Fibroblast of skin of right quadriceps (primary cell): ENCODE results near the gene RAP2C.

Experiments used
- DNase-seq: peaks from one replicate; pipeline ENCODE4 v3.0.0-alpha.2; 2013

RAP2C gene

GRCh38 chrX:132219343-132219768 lies at the start of gene RAP2C:
RAP2C (minus strand) TSS chrX:132219447; CDS start chrX:132217268, 2,179 bp downstream.
- peak; percentile 52 for DNase-seq

- DNase-seq = no peak
Observed at GRCh38 chrX:132267392-132267791, 48.1 kb upstream of the RAP2C start.

- DNase-seq = peak; percentile 51
Observed at GRCh38 chrX:132266583-132267355, 47.5 kb upstream of the RAP2C start.

- DNase-seq = no peak
Observed at GRCh38 chrX:132263127-132263526, 43.9 kb upstream of the RAP2C start.

GRCh38 chrX:132258509-132258908 lies 39.3 kb upstream of the RAP2C start:
- DNase-seq = no peak

- DNase-seq = peak; percentile 14
Observed at GRCh38 chrX:132257116-132257515, 37.9 kb upstream of the RAP2C start.

- DNase-seq = no peak
Observed at GRCh38 chrX:132236121-132236520, 16.9 kb upstream of the RAP2C start.

- DNase-seq = no peak
Observed at GRCh38 chrX:132235488-132235887, 16.2 kb upstream of the RAP2C start.

- no peak for DNase-seq
Observed at GRCh38 chrX:132231587-132231986, 12.3 kb upstream of the RAP2C start.

- peak; percentile 13 for DNase-seq
Observed at GRCh38 chrX:132227383-132228112, 8.3 kb upstream of the RAP2C start.

GRCh38 chrX:132226169-132226568 lies 6.9 kb upstream of the RAP2C start:
- DNase-seq = no peak

GRCh38 chrX:132218100-132218812 lies 991 bp downstream of the RAP2C start:
- peak; percentile 86 for DNase-seq

GRCh38 chrX:132217203-132218073 lies 1.8 kb downstream of the RAP2C start:
- peak; percentile 84 for DNase-seq

GRCh38 chrX:132216806-132217202 lies 2.4 kb downstream of the RAP2C start:
- peak; percentile 17 for DNase-seq

- peak; percentile 7 for DNase-seq
Observed at GRCh38 chrX:132216283-132216682, 3.0 kb downstream of the RAP2C start.

GRCh38 chrX:132214518-132214917 lies 4.7 kb downstream of the RAP2C start:
- no peak for DNase-seq

- DNase-seq = peak; percentile 71
Observed at GRCh38 chrX:132209527-132209926, 9.7 kb downstream of the RAP2C start.

GRCh38 chrX:132208422-132208821 lies 10.8 kb downstream of the RAP2C start:
- no peak for DNase-seq

GRCh38 chrX:132207996-132208395 lies 11.3 kb downstream of the RAP2C start:
- DNase-seq = no peak

- DNase-seq = no peak
Observed at GRCh38 chrX:132206259-132206658, 13.0 kb downstream of the RAP2C start.

- no peak for DNase-seq
Observed at GRCh38 chrX:132204629-132205028, 14.6 kb downstream of the RAP2C start.

GRCh38 chrX:132200976-132201375 lies 18.3 kb downstream of the RAP2C start:
- DNase-seq = no peak

- peak; percentile 4 for DNase-seq
Observed at GRCh38 chrX:132199941-132200340, 19.3 kb downstream of the RAP2C start.
